Liver (tissue), 9 donors: Measurements from ENCODE around the gene CRISPLD2. TPM values are rescaled to one million over a fixed set of nuclear protein-coding genes. Genes with fewer than 3 reads are reported as not detected.

ENCODE experiments used
- DNase-seq: peaks from one replicate; pipeline ENCODE4 v3.0.0-alpha.2; 2017; ENCODE audit warnings: low spot score
- H3K27ac ChIP-seq, 2 donors: one replicate each; pipeline ENCODE4 v1.7.0; 2013; ENCODE audit warnings: inconsistent platforms in 2 of 2, low read length in 2 of 2, control low read depth in 1 of 2, low read depth in 1 of 2, mild to moderate bottlenecking in 1 of 2
- H3K27me3 ChIP-seq, 4 donors: one replicate each; pipeline versions ENCODE4 v1.6.1 to v1.7.0; 2013; ENCODE audit warnings: low read length in 3 of 4, inconsistent platforms in 1 of 4, mild to moderate bottlenecking in 1 of 4, moderate library complexity in 1 of 4; ENCODE audit not compliant: control insufficient read depth in 4 of 4, insufficient read depth in 4 of 4
- H3K36me3 ChIP-seq, 4 donors: one replicate each; pipeline versions ENCODE4 v1.6.1 to v1.7.0; 2013; ENCODE audit warnings: low read length in 3 of 4, mild to moderate bottlenecking in 3 of 4, low read depth in 1 of 4, moderate library complexity in 1 of 4; ENCODE audit not compliant: control insufficient read depth in 4 of 4, insufficient read depth in 3 of 4
- H3K4me1 ChIP-seq, 4 donors: one replicate each; pipeline versions ENCODE4 v1.6.1 to v1.7.0; 2013; ENCODE audit warnings: low read length in 3 of 4, mild to moderate bottlenecking in 3 of 4, moderate library complexity in 1 of 4; ENCODE audit not compliant: control insufficient read depth in 4 of 4, insufficient read depth in 4 of 4
- H3K4me3 ChIP-seq, 3 donors: one replicate each; pipeline versions ENCODE4 v1.6.1 to v1.7.0; 2013; ENCODE audit warnings: low read length in 3 of 3, control low read depth in 1 of 3, low read depth in 1 of 3, mild to moderate bottlenecking in 1 of 3
- H3K9ac ChIP-seq, 2 donors: one replicate each; pipeline ENCODE4 v1.7.0; 2013; ENCODE audit warnings: low read length in 2 of 2, mild to moderate bottlenecking in 2 of 2, moderate library complexity in 2 of 2, control low read depth in 1 of 2, low read depth in 1 of 2
- H3K9me3 ChIP-seq, 4 donors: one replicate each; pipeline versions ENCODE4 v1.6.1 to v1.7.0; 2013; ENCODE audit warnings: low read length in 3 of 4; ENCODE audit not compliant: control insufficient read depth in 4 of 4
- ATF3 ChIP-seq: IDR thresholded peaks from 2 replicates; pipeline ENCODE4 v1.6.1; 2016; ENCODE audit warnings: antibody characterized with exemption
- CTCF ChIP-seq: fragments of 150-350 bp; IDR thresholded peaks from 2 replicates; pipeline ENCODE4 v1.5.1; 2017; ENCODE audit warnings: improper control_type of control experiment, low read depth, low read length; ENCODE audit not compliant: missing input control
- EGR1 ChIP-seq, 2 donors: IDR thresholded peaks; 2 replicates each; pipeline ENCODE4 v1.6.1; 2016 to 2018; ENCODE audit warnings: antibody characterized with exemption in 2 of 2, low read depth in 2 of 2
- FOXA1 ChIP-seq: IDR thresholded peaks from 2 replicates; pipeline ENCODE4 v1.6.1; 2016; ENCODE audit warnings: antibody characterized with exemption
- FOXA2 ChIP-seq: IDR thresholded peaks from 2 replicates; pipeline ENCODE4 v1.6.1; 2016; ENCODE audit warnings: antibody characterized with exemption
- GABPA ChIP-seq, 2 donors: IDR thresholded peaks in 1 of 2; conservative IDR thresholded peaks in 1 of 2; 2 replicates each; pipeline ENCODE4 v1.6.1; 2016; ENCODE audit warnings: antibody characterized with exemption in 2 of 2, mild to moderate bottlenecking in 1 of 2, moderate library complexity in 1 of 2
- HNF4A ChIP-seq, 2 donors: conservative IDR thresholded peaks; 2 replicates each; pipeline ENCODE4 v1.6.1; 2016; ENCODE audit warnings: antibody characterized with exemption in 2 of 2, mild to moderate bottlenecking in 2 of 2
- HNF4G ChIP-seq: IDR thresholded peaks from 2 replicates; pipeline ENCODE4 v1.6.1; 2016; ENCODE audit warnings: antibody characterized with exemption
- JUND ChIP-seq, 2 donors: IDR thresholded peaks; 2 replicates each; pipeline ENCODE4 v1.6.1; 2016; ENCODE audit warnings: antibody characterized with exemption in 2 of 2
- MAX ChIP-seq: IDR thresholded peaks from 2 replicates; pipeline ENCODE4 v1.6.1; 2016; ENCODE audit warnings: antibody characterized with exemption
- NR2F2 ChIP-seq: IDR thresholded peaks from 2 replicates; pipeline ENCODE4 v1.6.1; 2016; ENCODE audit warnings: antibody characterized with exemption
- RAD21 ChIP-seq, 2 donors: IDR thresholded peaks; 2 replicates each; pipeline ENCODE4 v1.6.1; 2016; ENCODE audit warnings: antibody characterized with exemption in 2 of 2, mild to moderate bottlenecking in 2 of 2
- REST ChIP-seq: IDR thresholded peaks from 2 replicates; pipeline ENCODE4 v1.6.1; 2016; ENCODE audit warnings: antibody characterized with exemption, mild to moderate bottlenecking
- RXRA ChIP-seq, 2 donors: IDR thresholded peaks; 2 replicates each; pipeline ENCODE4 v1.6.1; 2017 to 2018; ENCODE audit warnings: antibody characterized with exemption in 2 of 2, mild to moderate bottlenecking in 1 of 2
- SP1 ChIP-seq: IDR thresholded peaks from 2 replicates; pipeline ENCODE4 v1.6.1; 2018; ENCODE audit warnings: antibody characterized with exemption, mild to moderate bottlenecking
- TAF1 ChIP-seq: conservative IDR thresholded peaks from 2 replicates; pipeline ENCODE4 v1.6.1; 2016; ENCODE audit warnings: antibody characterized with exemption, mild to moderate bottlenecking
- YY1 ChIP-seq: IDR thresholded peaks from 2 replicates; pipeline ENCODE4 v1.6.1; 2016; ENCODE audit warnings: antibody characterized with exemption, mild to moderate bottlenecking
- ZBTB33 ChIP-seq: IDR thresholded peaks from 2 replicates; pipeline ENCODE4 v1.6.1; 2016; ENCODE audit warnings: antibody characterized with exemption
- WGBS: extraction: QIAGEN DNeasy Blood & Tissue Kit; methylation state at CpG from one replicate; pipeline ENCODE4 v1.1.7; 2013; 5-methylcytosine and 5-hydroxymethylcytosine counted together
- polyA plus RNA-seq, 2 donors: library from polyadenylated mRNA; stranded (reverse) in 1 of 2; unstranded in 1 of 2; fragments of 200-250 nt in 1 of 2; fragments of >200 nt in 1 of 2; fragmentation: Nextera tagmentation in 1 of 2; extraction: Ambion mirVana in 1 of 2; gene quantifications; one replicate each; pipeline versions ENCODE4 v1.2.1 to v1.2.3, GENCODE V29; 2013 to 2015
- total RNA-seq, 2 donors: library from RNA; depleted of rRNA; stranded (reverse); fragments of >200 nt; gene quantifications; one replicate each; pipeline ENCODE4 v1.2.3, GENCODE V29; 2014
- donor health status: healthy.
- donor health status: healthy.
- donor health status: healthy.
- donor health status: healthy.
- donor health status: healthy.

Gene CRISPLD2
- total and polyA plus RNA-seq, 4 donors = 2.6 to 14.8 (median 4.1) TPM

- TF ChIP-seq REST (no peak), FOXA2 (no peak), FOXA1 (no peak)
These were observed 3.8 kb upstream of the CRISPLD2 start (continued) for GRCh38 chr16:84816023-84816422.

- 74% methylated on average over 10 of the region's 10 CpGs for WGBS
- no peak for TF ChIP-seq GABPA (IDR thresholded peaks at IDR 0.05 in 1 of 2, conservative IDR thresholded peaks at IDR 0.05 in 1 of 2)
- TF ChIP-seq FOXA2 = no peak
- TF ChIP-seq MAX = no peak
- TF ChIP-seq YY1 = no peak
- TF ChIP-seq TAF1 = no peak
- TF ChIP-seq FOXA1 = no peak
- TF ChIP-seq RAD21 (IDR thresholded peaks at IDR 0.05) = no peak
- no peak for TF ChIP-seq HNF4G
- TF ChIP-seq SP1 = no peak
- no peak for TF ChIP-seq REST
- no peak for TF ChIP-seq CTCF
- TF ChIP-seq NR2F2 = no peak
- TF ChIP-seq ZBTB33 = no peak
- no peak for TF ChIP-seq JUND (IDR thresholded peaks at IDR 0.05)
- no peak for TF ChIP-seq EGR1 (IDR thresholded peaks at IDR 0.05; ENCODE audit: low read depth in 2 of 2)
- TF ChIP-seq RXRA (IDR thresholded peaks at IDR 0.05) = no peak
- TF ChIP-seq ATF3 = no peak
- no peak for TF ChIP-seq HNF4A (conservative IDR thresholded peaks at IDR 0.05)
- Histone ChIP-seq H3K4me3 (no peak overlapping the region), H3K9me3 (no peaks in the 10 kb centered on the region), H3K4me1 (peaks cover 0 to 6% (median 4%) of the 10 kb centered on the region in 4 donors), H3K27ac (no peak overlapping the region), H3K36me3 (no peaks in the 10 kb centered on the region), H3K9ac (no peak overlapping the region), H3K27me3 (peaks cover 0 to 3% (median 2%) of the 10 kb centered on the region in 4 donors)
- no peak for DNase-seq
These were observed 3.3 kb upstream of the CRISPLD2 start for GRCh38 chr16:84816485-84816884.
